ENCODE results near the gene STBD1.

DNA sequence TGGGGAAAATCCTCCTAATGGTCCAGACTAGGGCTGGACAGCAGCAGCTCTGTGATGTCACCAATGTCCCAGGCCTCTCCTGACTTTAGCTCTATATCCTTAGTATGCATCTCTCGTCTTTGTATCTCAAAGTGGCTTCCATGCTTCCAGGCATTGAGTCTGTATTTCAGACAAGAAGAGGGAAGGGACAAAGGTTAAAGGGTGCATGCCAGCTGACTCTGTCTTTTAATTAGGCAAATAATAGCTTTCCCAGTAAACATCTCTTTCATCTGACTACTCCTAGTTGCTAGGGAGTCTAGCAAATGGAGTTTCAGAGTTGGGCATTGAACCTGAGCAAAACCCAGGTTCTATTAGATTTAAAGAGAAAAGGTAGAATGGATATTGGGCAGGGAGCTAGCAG is 49.6 kb upstream of the STBD1 start:
- TF ChIP-seq, protein P1, sequence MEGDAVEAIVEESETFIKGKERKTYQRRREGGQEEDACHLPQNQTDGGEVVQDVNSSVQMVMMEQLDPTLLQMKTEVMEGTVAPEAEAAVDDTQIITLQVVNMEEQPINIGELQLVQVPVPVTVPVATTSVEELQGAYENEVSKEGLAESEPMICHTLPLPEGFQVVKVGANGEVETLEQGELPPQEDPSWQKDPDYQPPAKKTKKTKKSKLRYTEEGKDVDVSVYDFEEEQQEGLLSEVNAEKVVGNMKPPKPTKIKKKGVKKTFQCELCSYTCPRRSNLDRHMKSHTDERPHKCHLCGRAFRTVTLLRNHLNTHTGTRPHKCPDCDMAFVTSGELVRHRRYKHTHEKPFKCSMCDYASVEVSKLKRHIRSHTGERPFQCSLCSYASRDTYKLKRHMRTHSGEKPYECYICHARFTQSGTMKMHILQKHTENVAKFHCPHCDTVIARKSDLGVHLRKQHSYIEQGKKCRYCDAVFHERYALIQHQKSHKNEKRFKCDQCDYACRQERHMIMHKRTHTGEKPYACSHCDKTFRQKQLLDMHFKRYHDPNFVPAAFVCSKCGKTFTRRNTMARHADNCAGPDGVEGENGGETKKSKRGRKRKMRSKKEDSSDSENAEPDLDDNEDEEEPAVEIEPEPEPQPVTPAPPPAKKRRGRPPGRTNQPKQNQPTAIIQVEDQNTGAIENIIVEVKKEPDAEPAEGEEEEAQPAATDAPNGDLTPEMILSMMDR (IDR thresholded peaks at IDR 0.05; ENCODE audit: insufficient read depth, low read length), result no peak
- TF ChIP-seq, protein P2, sequence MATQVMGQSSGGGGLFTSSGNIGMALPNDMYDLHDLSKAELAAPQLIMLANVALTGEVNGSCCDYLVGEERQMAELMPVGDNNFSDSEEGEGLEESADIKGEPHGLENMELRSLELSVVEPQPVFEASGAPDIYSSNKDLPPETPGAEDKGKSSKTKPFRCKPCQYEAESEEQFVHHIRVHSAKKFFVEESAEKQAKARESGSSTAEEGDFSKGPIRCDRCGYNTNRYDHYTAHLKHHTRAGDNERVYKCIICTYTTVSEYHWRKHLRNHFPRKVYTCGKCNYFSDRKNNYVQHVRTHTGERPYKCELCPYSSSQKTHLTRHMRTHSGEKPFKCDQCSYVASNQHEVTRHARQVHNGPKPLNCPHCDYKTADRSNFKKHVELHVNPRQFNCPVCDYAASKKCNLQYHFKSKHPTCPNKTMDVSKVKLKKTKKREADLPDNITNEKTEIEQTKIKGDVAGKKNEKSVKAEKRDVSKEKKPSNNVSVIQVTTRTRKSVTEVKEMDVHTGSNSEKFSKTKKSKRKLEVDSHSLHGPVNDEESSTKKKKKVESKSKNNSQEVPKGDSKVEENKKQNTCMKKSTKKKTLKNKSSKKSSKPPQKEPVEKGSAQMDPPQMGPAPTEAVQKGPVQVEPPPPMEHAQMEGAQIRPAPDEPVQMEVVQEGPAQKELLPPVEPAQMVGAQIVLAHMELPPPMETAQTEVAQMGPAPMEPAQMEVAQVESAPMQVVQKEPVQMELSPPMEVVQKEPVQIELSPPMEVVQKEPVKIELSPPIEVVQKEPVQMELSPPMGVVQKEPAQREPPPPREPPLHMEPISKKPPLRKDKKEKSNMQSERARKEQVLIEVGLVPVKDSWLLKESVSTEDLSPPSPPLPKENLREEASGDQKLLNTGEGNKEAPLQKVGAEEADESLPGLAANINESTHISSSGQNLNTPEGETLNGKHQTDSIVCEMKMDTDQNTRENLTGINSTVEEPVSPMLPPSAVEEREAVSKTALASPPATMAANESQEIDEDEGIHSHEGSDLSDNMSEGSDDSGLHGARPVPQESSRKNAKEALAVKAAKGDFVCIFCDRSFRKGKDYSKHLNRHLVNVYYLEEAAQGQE (IDR thresholded peaks at IDR 0.05; ENCODE audit: insufficient replicate concordance, low read depth), result no peak
- TF ChIP-seq SPI1 (IDR thresholded peaks at IDR 0.05; ENCODE audit: borderline replicate concordance, low read depth) (no peak), POLR2AphosphoS5 (IDR thresholded peaks at IDR 0.05; ENCODE audit: low read depth) (no peak), GABPA (IDR thresholded peaks at IDR 0.05; ENCODE audit: low read depth) (no peak)
